PC-9 (cell line): Measurements from ENCODE around the gene RBM19. TPM values are rescaled to one million over a fixed set of nuclear protein-coding genes. Genes with fewer than 3 reads are reported as not detected.

Experiments used
- BruUV-seq: library from RNA; stranded (reverse); fragments of 400-500 nt; replicated peaks from 2 replicates; lab custom pipeline; 2021; lab: Mats Ljungman, UMichigan
- CTCF ChIA-PET: fragments of 300-600 bp; sonication (Branson Sonifier 250); formaldehyde crosslinking; loops from one replicate; lab custom pipeline; 2022; ENCODE audit warnings: antibody characterized with exemption; lab: Charles Lee
- POLR2A ChIA-PET: fragments of 300-600 bp; sonication (Branson Sonifier 250); formaldehyde crosslinking; loops from one replicate; lab custom pipeline; 2022; ENCODE audit warnings: antibody characterized with exemption; ENCODE audit not compliant: unreplicated experiment; lab: Charles Lee
- DNase-seq, 2 experiments: peaks; one replicate each; pipeline versions ENCODE4 v3.0.0 to v3.0.0-alpha.2; 2015 to 2022; ENCODE audit warnings: mixed read lengths in 1 of 2
- H2AFZ ChIP-seq: fragments of 200-600 bp; sonication (generic); 2 replicates; pipeline ENCODE4 v1.8.1; 2017; ENCODE audit warnings: antibody characterized with exemption
- H3F3A ChIP-seq: fragments of 200-600 bp; sonication (generic); 2 replicates; pipeline ENCODE4 v1.8.1; 2017; ENCODE audit warnings: antibody characterized with exemption, mild to moderate bottlenecking, low read depth; ENCODE audit not compliant: insufficient read depth
- H3K27ac ChIP-seq: fragments of 200-600 bp; sonication (generic); 2 replicates; pipeline ENCODE4 v1.6.1; 2016; ENCODE audit warnings: mixed run types
- H3K27me3 ChIP-seq: fragments of 200-600 bp; sonication (generic); 2 replicates; pipeline ENCODE4 v1.6.1; 2016; ENCODE audit warnings: low read depth, mixed run types; ENCODE audit not compliant: insufficient read depth
- H3K36me3 ChIP-seq: fragments of 200-600 bp; sonication (generic); 2 replicates; pipeline ENCODE4 v1.6.1; 2016; ENCODE audit warnings: low read depth, mixed run types
- H3K4me1 ChIP-seq: fragments of 200-600 bp; sonication (generic); replicated peaks from 2 replicates; pipeline ENCODE4 v1.6.1; 2016; ENCODE audit warnings: mixed run types; ENCODE audit not compliant: insufficient read depth
- H3K4me2 ChIP-seq: fragments of 200-600 bp; sonication (generic); 2 replicates; pipeline ENCODE4 v1.6.1; 2017; ENCODE audit warnings: mixed run types
- H3K4me3 ChIP-seq: fragments of 200-600 bp; sonication (generic); 2 replicates; pipeline ENCODE4 v1.6.1; 2016; ENCODE audit warnings: mixed run types
- H3K79me2 ChIP-seq: fragments of 200-600 bp; sonication (generic); 2 replicates; pipeline ENCODE4 v1.6.1; 2017; ENCODE audit warnings: low read depth, mixed run types
- H3K9me2 ChIP-seq: fragments of 200-600 bp; sonication (generic); 2 replicates; pipeline ENCODE4 v1.8.1; 2017; ENCODE audit warnings: mild to moderate bottlenecking; ENCODE audit not compliant: insufficient read depth
- H3K9me3 ChIP-seq: fragments of 200-600 bp; sonication (generic); 2 replicates; pipeline ENCODE4 v1.8.1; 2016; ENCODE audit warnings: low read depth; ENCODE audit not compliant: insufficient read depth
- H4K20me1 ChIP-seq: fragments of 200-600 bp; sonication (generic); 2 replicates; pipeline ENCODE4 v1.8.1; 2017; ENCODE audit not compliant: insufficient read depth
- CTCF ChIP-seq: fragments of 200-600 bp; sonication (generic); conservative IDR thresholded peaks from 2 replicates; pipeline ENCODE4 v1.6.1; 2017; ENCODE audit warnings: mixed run types, antibody characterized with exemption, mild to moderate bottlenecking, moderate library complexity
- EZH2 ChIP-seq: fragments of 200-600 bp; sonication (generic); IDR thresholded peaks from 2 replicates; pipeline ENCODE4 v1.8.0; 2017; ENCODE audit warnings: antibody characterized with exemption, low read depth
- intact Hi-C: fragments of 100-400 bp; cut with micrococcal nuclease; formaldehyde crosslinking; loops from one replicate; pipeline ENCODE4 v1.10.0; 2022; ENCODE audit not compliant: unreplicated experiment
- total RNA-seq: library from RNA; stranded (reverse); gene quantifications from 2 replicates; pipeline ENCODE4 v1.2.3, GENCODE V29; 2021

Gene RBM19
- total RNA-seq, 1 experiment from 2014 or later: 23.8 TPM

GRCh38 chr12:113816866-113817265 is 149.3 kb downstream of the RBM19 start:
- Histone ChIP-seq H3K4me1 (no peaks in the 10 kb centered on the region), H2AFZ (no peak overlapping the region), H3F3A (no peaks in the 10 kb centered on the region), H4K20me1 (no peaks in the 10 kb centered on the region), H3K36me3 (no peaks in the 10 kb centered on the region), H3K9me3 (no peaks in the 10 kb centered on the region), H3K9me2 (no peaks in the 10 kb centered on the region), H3K27me3 (no peaks in the 10 kb centered on the region), H3K27ac (no peak overlapping the region), H3K4me2 (no peak overlapping the region), H3K4me3 (no peak overlapping the region), H3K79me2 (no peaks in the 10 kb centered on the region)
- BruUV-seq: no TSS peak
- POLR2A ChIA-PET: no interaction called here
- no peak for DNase-seq
- intact Hi-C loops: no loop called here
- TF ChIP-seq CTCF (no peak), EZH2 (no peak)
- CTCF ChIA-PET: interaction anchor here (0.6 kb wide), 1 partner anchor 235 kb away, joined by 3 read pairs; no protein-coding TSS in a partner anchor

GRCh38 chr12:113815031-113815430 is 151.1 kb downstream of the RBM19 start:
- Histone ChIP-seq H3K4me3 (no peak overlapping the region), H3K9me3 (no peaks in the 10 kb centered on the region), H3K9me2 (no peaks in the 10 kb centered on the region), H3K27me3 (no peaks in the 10 kb centered on the region), H2AFZ (no peak overlapping the region), H4K20me1 (no peaks in the 10 kb centered on the region), H3K27ac (no peak overlapping the region), H3K4me2 (no peak overlapping the region), H3F3A (no peaks in the 10 kb centered on the region), H3K36me3 (no peaks in the 10 kb centered on the region), H3K4me1 (no peaks in the 10 kb centered on the region), H3K79me2 (no peaks in the 10 kb centered on the region)
- BruUV-seq: no TSS peak
- peak in 1 of 2 experiments; percentile 67 for DNase-seq
- TF ChIP-seq CTCF (no peak), EZH2 (no peak)
- POLR2A ChIA-PET: no interaction called here
- CTCF ChIA-PET: interaction anchor here (0.6 to 0.7 kb wide), 2 partner anchors 491 to 1784 kb away, joined by 3 read pairs; no protein-coding TSS in a partner anchor
- intact Hi-C loops: no loop called here

- CTCF ChIA-PET: no interaction called here
- no peak for TF ChIP-seq EZH2
- TF ChIP-seq CTCF: no peak
- Histone ChIP-seq H4K20me1 (no peaks in the 10 kb centered on the region), H3K4me2 (no peak overlapping the region), H3K9me2 (no peaks in the 10 kb centered on the region), H3K79me2 (no peaks in the 10 kb centered on the region), H3K4me1 (no peaks in the 10 kb centered on the region), H3K4me3 (no peak overlapping the region), H3K27me3 (no peaks in the 10 kb centered on the region), H3F3A (no peaks in the 10 kb centered on the region), H2AFZ (no peak overlapping the region), H3K36me3 (no peaks in the 10 kb centered on the region), H3K9me3 (no peaks in the 10 kb centered on the region), H3K27ac (no peak overlapping the region)
- POLR2A ChIA-PET: no interaction called here
- intact Hi-C loops: no loop called here
- no peak for DNase-seq
- no TSS peak for BruUV-seq
These were observed 152.9 kb downstream of the RBM19 start for GRCh38 chr12:113813229-113813541.
